Measurements from ENCODE around the gene XBP1. TPM values are rescaled to one million over a fixed set of nuclear protein-coding genes. Genes with fewer than 3 reads are reported as not detected.
A peak's percentile ranks its signal among the peaks of the same experiment; 100 is the strongest.

The XBP1 gene
- total and polyA plus RNA-seq, 4 donors, result 303 to 705 (median 605) TPM

DNA sequence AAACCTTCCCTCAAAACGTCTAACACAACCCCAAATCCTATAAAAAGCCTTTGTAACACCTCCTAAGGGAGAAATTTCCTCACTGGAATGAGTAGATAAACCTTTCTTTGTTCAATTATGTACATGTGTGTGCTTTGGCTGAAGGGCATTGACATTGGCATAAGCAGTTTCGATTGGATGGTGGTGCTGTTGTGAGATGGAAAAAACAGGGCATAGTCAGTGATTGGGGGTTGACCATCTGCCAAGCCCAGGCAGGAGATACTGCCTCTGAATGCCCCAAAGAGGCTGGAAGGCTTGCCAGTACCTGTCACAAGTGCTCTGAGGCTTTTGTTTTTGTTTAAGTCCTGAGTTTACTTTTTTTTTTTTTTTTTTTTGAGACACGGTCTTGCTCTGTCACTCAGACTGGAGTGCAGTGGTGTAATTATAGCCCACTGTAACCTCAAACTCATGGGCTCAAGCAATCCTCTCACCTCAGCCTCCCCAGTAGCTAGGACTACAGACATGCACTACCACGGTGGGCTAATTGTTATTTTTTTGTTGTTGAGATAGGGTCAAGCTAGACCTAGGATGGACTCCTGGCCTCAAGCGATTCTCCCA, 29.1 kb downstream of the XBP1 start:
- TF ChIP-seq EGR1 (IDR thresholded peaks at IDR 0.05; ENCODE audit: low read depth in 2 of 2), result peak in 1 of 2 donors; percentile 61
- peak; percentile 71 to 80 for TF ChIP-seq RXRA (IDR thresholded peaks at IDR 0.05)
- peak; percentile 39 to 63 for TF ChIP-seq JUND (IDR thresholded peaks at IDR 0.05)
- no peak for TF ChIP-seq TAF1 (conservative IDR thresholded peaks at IDR 0.05)
- TF ChIP-seq, protein P1, sequence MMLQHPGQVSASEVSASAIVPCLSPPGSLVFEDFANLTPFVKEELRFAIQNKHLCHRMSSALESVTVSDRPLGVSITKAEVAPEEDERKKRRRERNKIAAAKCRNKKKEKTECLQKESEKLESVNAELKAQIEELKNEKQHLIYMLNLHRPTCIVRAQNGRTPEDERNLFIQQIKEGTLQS (IDR thresholded peaks at IDR 0.05), result no peak
- peak; percentile 61 for TF ChIP-seq SP1 (IDR thresholded peaks at IDR 0.05)
- TF ChIP-seq, protein P2, sequence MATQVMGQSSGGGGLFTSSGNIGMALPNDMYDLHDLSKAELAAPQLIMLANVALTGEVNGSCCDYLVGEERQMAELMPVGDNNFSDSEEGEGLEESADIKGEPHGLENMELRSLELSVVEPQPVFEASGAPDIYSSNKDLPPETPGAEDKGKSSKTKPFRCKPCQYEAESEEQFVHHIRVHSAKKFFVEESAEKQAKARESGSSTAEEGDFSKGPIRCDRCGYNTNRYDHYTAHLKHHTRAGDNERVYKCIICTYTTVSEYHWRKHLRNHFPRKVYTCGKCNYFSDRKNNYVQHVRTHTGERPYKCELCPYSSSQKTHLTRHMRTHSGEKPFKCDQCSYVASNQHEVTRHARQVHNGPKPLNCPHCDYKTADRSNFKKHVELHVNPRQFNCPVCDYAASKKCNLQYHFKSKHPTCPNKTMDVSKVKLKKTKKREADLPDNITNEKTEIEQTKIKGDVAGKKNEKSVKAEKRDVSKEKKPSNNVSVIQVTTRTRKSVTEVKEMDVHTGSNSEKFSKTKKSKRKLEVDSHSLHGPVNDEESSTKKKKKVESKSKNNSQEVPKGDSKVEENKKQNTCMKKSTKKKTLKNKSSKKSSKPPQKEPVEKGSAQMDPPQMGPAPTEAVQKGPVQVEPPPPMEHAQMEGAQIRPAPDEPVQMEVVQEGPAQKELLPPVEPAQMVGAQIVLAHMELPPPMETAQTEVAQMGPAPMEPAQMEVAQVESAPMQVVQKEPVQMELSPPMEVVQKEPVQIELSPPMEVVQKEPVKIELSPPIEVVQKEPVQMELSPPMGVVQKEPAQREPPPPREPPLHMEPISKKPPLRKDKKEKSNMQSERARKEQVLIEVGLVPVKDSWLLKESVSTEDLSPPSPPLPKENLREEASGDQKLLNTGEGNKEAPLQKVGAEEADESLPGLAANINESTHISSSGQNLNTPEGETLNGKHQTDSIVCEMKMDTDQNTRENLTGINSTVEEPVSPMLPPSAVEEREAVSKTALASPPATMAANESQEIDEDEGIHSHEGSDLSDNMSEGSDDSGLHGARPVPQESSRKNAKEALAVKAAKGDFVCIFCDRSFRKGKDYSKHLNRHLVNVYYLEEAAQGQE (IDR thresholded peaks at IDR 0.05), result no peak
- no peak for TF ChIP-seq HNF4G (IDR thresholded peaks at IDR 0.05)
- TF ChIP-seq NR2F2 (IDR thresholded peaks at IDR 0.05), result no peak
- no peak for TF ChIP-seq FOXA1 (IDR thresholded peaks at IDR 0.05)
- TF ChIP-seq HNF4A (conservative IDR thresholded peaks at IDR 0.05), result peak; percentile 33 to 41
- 55% methylated on average over 5 of the region's 5 CpGs for WGBS
- Histone ChIP-seq H3K4me1 (ENCODE audit: control insufficient read depth in 4 of 4, insufficient read depth in 4 of 4, low read length in 3 of 4) (peaks cover 2 to 20% (median 7%) of the 10 kb centered on the region in 4 donors), H3K36me3 (ENCODE audit: control insufficient read depth in 4 of 4, insufficient read depth in 3 of 4, low read depth in 1 of 4, low read length in 3 of 4) (peaks cover 0 to 7% (median 3%) of the 10 kb centered on the region in 4 donors), H3K27ac (ENCODE audit: low read depth in 1 of 2, low read length in 2 of 2) (no peak overlapping the region), H3K9ac (ENCODE audit: low read depth in 1 of 2, low read length in 2 of 2) (no peak overlapping the region), H3K27me3 (ENCODE audit: control insufficient read depth in 4 of 4, insufficient read depth in 4 of 4, low read length in 3 of 4) (no peaks in the 10 kb centered on the region), H3K4me3 (ENCODE audit: low read depth in 1 of 3, low read length in 3 of 3) (no peak overlapping the region), H3K9me3 (ENCODE audit: control insufficient read depth in 4 of 4, low read length in 3 of 4) (no peaks in the 10 kb centered on the region)
- DNase-seq (ENCODE audit: low spot score), result no peak

DNA sequence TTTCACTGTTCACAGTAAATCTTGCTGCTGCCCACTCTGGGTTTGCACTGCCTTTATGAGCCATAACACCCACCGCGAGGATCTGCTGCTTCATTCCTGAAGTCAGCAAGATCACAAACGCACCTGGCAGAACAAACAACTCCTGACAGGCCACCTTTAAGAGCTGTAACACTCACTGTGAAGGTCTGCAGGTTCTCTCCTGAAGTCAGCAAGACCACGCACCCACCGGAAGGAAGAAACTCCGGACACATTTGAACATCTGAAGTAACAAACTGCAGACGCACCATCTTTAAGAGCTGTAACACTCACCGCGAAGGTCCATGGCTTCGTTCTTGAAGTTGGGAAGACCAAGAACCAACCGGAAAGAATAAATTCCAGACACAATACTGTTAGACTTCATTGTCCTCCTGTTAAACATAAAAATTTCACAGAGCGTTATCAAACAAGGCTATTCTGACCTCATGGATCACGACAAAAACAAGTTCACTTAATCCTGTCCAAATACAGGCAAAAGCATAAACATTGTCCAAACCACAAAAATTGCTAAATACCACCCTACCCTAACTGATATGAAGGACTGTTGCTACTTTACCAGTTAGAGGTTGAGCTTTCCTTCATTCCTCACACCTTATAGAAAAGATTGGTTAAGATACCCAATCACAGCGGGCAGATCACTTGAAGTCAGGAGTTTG, 30.8 kb downstream of the XBP1 start:
- Histone ChIP-seq H3K36me3 (ENCODE audit: control insufficient read depth in 4 of 4, insufficient read depth in 3 of 4, low read depth in 1 of 4, low read length in 3 of 4) (peaks cover 0 to 2% (median 0%) of the 10 kb centered on the region in 4 donors), H3K9ac (ENCODE audit: low read depth in 1 of 2, low read length in 2 of 2) (no peak overlapping the region), H3K9me3 (ENCODE audit: control insufficient read depth in 4 of 4, low read length in 3 of 4) (no peaks in the 10 kb centered on the region), H3K4me3 (ENCODE audit: low read depth in 1 of 3, low read length in 3 of 3) (no peak overlapping the region), H3K4me1 (ENCODE audit: control insufficient read depth in 4 of 4, insufficient read depth in 4 of 4, low read length in 3 of 4) (peaks cover 2 to 17% (median 4%) of the 10 kb centered on the region in 4 donors), H3K27me3 (ENCODE audit: control insufficient read depth in 4 of 4, insufficient read depth in 4 of 4, low read length in 3 of 4) (no peaks in the 10 kb centered on the region), H3K27ac (ENCODE audit: low read depth in 1 of 2, low read length in 2 of 2) (no peak overlapping the region)
- TF ChIP-seq, protein P1 (IDR thresholded peaks at IDR 0.05), result no peak
- TF ChIP-seq, protein P3, sequence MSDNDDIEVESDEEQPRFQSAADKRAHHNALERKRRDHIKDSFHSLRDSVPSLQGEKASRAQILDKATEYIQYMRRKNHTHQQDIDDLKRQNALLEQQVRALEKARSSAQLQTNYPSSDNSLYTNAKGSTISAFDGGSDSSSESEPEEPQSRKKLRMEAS (IDR thresholded peaks at IDR 0.05), result no peak
- TF ChIP-seq RXRA (IDR thresholded peaks at IDR 0.05) (no peak), GABPA (IDR thresholded peaks at IDR 0.05 in 1 of 2, conservative IDR thresholded peaks at IDR 0.05 in 1 of 2) (no peak), TAF1 (conservative IDR thresholded peaks at IDR 0.05) (no peak), JUND (IDR thresholded peaks at IDR 0.05) (no peak), SP1 (IDR thresholded peaks at IDR 0.05) (no peak), FOXA2 (IDR thresholded peaks at IDR 0.05) (no peak), YY1 (IDR thresholded peaks at IDR 0.05) (no peak), EGR1 (IDR thresholded peaks at IDR 0.05; ENCODE audit: low read depth in 2 of 2) (no peak), HNF4A (conservative IDR thresholded peaks at IDR 0.05) (no peak)
- TF ChIP-seq, protein P2 (IDR thresholded peaks at IDR 0.05), result no peak
- TF ChIP-seq, protein P4, sequence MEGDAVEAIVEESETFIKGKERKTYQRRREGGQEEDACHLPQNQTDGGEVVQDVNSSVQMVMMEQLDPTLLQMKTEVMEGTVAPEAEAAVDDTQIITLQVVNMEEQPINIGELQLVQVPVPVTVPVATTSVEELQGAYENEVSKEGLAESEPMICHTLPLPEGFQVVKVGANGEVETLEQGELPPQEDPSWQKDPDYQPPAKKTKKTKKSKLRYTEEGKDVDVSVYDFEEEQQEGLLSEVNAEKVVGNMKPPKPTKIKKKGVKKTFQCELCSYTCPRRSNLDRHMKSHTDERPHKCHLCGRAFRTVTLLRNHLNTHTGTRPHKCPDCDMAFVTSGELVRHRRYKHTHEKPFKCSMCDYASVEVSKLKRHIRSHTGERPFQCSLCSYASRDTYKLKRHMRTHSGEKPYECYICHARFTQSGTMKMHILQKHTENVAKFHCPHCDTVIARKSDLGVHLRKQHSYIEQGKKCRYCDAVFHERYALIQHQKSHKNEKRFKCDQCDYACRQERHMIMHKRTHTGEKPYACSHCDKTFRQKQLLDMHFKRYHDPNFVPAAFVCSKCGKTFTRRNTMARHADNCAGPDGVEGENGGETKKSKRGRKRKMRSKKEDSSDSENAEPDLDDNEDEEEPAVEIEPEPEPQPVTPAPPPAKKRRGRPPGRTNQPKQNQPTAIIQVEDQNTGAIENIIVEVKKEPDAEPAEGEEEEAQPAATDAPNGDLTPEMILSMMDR (IDR thresholded peaks at IDR 0.05; ENCODE audit: low read depth, low read length, missing input control), result no peak
- DNase-seq (ENCODE audit: low spot score), result no peak
- WGBS, result 94% methylated on average over 14 of the region's 14 CpGs
